Activated CD4-positive, alpha-beta T cell treated with anti-CD3 and anti-CD28 coated beads, Interleukin-2, amount 50 U/mL, for 24 hours (primary cell): ENCODE results near the gene SLC1A2.

Experiments
- DNase-seq, 2 donors: peaks; one replicate each; pipeline ENCODE4 v3.0.0-alpha.2; 2020; ENCODE audit warnings: low read depth in 1 of 2, low spot score in 1 of 2

Gene SLC1A2

DNA sequence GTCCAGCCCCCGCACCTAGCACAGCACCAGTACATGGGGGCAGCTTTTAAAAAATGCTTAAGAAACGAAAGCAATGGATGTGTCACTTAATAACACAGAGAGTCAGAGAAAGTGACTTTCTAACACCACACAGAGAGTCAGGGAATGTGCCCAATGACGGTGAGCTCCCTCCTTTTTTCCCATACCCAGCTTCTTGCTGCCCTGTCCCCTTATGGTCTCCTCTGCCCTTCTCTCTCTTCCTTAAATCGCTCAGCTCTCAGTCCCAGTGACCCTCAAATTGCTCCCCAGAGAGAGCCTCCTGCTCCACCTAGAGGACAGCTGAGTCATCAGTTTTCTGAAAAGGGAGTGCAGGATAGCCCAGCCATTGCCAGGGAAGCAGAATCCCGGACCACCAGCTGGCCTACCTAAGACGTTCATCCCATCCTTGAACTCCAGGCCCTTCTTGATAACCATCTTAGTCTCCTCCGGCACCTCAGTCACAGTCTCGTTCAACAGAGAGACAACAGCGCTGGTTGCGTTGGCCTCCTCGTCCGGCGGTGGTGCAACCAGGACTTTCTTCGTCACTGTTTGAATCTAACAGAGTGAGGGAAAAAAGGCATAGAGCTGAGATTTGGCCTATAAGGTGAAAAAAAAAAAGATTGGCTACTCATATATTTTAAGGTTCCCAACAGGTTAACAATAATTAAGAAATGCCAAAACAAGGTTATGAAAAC is 113.5 kb downstream of the SLC1A2 start:
- peak in 1 of 2 donors; percentile 13 for DNase-seq

GRCh38 chr11:35304900-35305460 is 114.4 kb downstream of the SLC1A2 start:
- no peak for DNase-seq

GRCh38 chr11:35304386-35304775 is 115.0 kb downstream of the SLC1A2 start:
- DNase-seq, result no peak

- no peak for DNase-seq
Measured at GRCh38 chr11:35303596-35304385, 115.6 kb downstream of the SLC1A2 start.

DNA sequence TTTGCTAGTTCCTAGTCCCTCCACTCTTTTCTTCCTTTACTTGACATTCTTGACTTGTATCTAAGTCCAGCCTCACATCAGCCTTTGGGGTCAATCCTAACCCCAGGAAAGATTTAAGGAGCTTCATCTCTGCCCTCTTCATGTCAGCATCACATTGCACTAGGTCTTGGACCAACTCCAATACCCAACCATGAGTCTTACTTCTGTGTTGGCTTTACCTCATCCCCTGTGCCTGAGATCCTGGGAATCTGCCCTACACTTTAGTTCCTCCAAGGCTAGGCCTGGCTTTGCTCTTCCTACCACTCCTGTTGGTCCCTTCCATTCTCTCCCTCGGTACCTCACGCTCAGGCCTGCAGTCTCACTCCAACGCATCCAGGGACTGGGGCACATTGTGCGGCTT is 117.0 kb downstream of the SLC1A2 start:
- DNase-seq, result no peak

DNA sequence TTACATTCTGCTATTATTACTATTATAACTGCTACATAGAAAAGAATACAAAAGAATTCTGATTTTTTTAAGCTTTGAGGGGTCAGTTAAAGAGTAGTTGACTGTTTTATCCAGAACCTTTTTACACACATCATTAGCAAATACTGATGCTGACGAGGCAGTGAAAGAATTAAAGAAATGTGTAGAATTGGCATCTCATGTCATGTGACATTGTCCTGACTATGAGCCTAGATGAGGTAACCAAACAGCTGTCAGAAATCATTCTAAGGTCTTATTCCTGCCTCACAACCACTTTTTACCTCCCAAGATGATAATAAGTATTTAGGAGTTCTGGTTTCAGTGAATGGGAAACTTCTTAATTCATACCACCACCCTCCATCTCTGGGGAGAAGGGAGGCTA is 121.0 kb downstream of the SLC1A2 start:
- no peak for DNase-seq

GRCh38 chr11:35295751-35296150 is 123.6 kb downstream of the SLC1A2 start:
- DNase-seq, result no peak

DNA sequence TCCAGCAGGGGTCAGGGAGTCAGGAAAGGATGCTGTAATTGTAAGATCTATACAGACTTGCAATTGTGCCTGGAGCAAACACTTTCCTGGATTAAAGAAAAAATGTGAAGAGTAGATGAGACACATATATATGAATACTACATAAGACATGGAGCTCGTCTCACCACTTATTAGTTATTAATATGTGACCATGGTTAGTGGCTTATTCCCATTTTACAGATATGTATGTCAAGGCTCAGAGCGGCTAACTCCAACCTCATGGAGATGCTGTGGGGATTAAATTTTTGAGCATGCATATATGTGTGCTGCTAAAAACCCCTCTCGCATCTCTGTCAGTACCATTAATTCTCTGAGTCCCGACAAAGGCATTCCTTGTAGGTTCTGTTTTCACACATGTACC is 125.7 kb downstream of the SLC1A2 start:
- DNase-seq, result no peak

DNA sequence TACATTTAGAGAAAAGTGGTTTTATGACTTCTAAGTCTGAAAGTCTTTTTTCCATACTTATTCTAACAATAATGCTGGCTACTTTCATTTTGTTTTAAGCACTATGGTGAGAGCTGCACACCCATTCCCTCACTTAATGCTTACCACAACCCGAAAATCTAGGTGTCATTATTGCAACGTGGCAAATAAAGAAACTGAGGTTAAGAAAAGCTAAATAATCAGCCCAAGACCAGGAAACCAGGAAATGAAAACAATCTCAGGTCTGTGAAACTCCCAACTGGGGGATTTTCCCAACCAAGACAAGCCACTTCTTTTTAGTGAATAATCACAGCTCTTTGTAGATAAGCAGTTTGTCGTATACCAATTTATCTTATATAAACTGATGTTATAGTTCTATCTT is 126.3 kb downstream of the SLC1A2 start:
- no peak for DNase-seq

- no peak for DNase-seq
Measured at GRCh38 chr11:35292279-35292678, 127.1 kb downstream of the SLC1A2 start.

DNA sequence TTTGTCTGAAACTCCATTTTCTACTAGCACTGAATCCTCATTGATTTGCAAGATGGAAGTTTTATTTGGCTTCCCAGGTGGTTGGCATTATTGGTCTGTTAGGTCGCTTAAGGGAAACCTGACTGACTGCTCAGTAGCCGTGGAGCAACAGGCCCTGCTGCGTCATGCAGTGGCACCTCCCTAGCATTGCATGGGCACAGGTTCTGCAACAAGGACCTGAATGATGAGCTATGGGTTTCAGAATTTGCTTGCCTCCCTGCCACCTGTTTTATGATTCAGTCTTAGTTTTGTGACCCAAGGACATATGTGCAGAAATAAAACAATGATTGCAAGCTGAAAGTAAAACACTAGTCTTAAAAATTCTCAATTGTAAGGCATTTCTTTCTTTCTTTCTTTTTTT is 128.5 kb downstream of the SLC1A2 start:
- DNase-seq, result no peak

DNA sequence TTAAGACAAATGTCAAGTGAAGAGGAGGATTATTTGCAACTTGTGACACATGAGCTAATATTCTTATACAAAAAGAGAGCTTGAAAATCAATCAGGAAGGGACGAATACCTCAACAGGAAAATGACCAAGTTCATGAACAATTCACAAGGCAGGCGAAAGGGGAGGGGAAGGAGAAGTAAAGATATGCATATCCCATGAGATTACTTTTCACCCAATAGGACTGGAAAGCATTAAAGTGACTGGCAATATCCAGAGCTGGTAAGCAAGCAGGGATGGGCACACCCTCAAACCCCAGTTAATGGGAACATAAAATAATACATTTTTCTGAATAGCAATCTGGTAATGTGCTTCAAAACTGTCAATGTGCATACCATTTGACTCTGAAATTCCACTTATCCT is 129.5 kb downstream of the SLC1A2 start:
- DNase-seq, result no peak

DNA sequence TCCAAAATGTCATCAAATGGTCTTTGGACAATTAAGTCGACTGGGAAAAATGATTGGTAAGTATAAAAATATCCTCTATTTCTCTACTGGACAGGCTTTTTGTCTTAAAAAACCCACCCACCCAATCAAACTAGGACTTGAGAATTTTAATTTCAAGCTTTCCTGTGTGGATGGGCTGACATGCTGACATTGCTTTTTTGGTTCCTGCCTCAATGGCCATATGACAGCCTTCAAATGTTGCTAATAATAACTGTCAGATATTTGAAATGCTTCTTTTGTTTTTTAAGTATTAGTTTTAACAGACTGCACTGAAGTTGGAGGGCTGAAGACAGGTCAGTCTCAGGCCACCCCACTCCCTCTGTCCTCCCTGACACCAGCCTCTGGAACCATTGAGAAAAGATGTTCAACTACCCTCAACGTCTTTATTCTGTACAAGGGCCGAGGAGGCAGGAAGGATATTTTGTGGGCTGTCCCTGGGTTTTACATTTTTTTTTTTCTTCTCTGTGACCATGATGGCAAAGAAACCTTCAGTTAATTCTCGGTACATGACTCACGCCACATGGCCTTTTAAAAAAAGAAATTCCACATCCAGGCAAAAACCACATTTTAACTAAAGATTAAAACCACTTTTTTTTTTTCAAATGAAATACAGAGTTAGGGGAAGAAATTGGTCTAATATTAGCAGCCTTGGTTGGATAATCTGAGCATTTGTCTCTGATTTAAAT is 130.4 kb downstream of the SLC1A2 start:
- DNase-seq, result no peak

DNA sequence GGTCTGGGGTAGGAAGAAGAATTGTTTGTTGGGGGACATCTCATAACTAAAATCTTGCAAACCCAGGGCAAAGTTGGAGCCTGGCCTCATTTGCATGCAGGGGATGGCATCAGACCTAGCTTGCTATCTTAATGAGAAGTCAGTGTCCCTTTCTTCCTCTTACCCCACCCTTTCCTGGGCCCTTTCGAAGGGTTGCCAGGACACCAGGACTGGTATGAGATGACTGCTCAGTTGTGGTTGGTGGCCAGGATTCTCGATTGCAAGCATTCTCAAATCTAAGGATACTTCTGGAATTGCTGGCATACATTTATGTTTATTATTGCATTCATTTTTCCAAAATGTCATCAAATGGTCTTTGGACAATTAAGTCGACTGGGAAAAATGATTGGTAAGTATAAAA is 131.0 kb downstream of the SLC1A2 start:
- DNase-seq, result no peak

GRCh38 chr11:35287344-35287890 is 131.9 kb downstream of the SLC1A2 start:
- DNase-seq, result no peak

DNA sequence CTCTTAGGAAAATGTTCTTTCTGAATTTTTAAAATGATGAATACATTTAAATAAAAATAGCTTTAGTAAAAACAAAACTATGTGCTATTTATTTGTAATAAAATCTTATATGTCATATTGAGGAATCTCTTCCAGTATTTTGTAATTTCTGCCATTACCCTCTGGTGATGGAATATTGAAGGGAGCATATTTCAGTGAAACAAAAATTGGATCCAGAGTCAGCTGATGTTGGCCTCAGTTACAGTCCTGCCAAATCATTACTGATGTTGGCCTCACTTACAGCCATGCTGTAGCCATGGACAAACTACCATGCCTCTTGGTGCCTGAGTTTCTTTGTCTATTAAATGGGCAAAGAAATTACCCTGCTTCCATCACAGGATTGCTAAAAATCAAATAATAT is 133.2 kb downstream of the SLC1A2 start:
- no peak for DNase-seq

GRCh38 chr11:35285471-35285870 is 133.9 kb downstream of the SLC1A2 start:
- DNase-seq, result no peak

DNA sequence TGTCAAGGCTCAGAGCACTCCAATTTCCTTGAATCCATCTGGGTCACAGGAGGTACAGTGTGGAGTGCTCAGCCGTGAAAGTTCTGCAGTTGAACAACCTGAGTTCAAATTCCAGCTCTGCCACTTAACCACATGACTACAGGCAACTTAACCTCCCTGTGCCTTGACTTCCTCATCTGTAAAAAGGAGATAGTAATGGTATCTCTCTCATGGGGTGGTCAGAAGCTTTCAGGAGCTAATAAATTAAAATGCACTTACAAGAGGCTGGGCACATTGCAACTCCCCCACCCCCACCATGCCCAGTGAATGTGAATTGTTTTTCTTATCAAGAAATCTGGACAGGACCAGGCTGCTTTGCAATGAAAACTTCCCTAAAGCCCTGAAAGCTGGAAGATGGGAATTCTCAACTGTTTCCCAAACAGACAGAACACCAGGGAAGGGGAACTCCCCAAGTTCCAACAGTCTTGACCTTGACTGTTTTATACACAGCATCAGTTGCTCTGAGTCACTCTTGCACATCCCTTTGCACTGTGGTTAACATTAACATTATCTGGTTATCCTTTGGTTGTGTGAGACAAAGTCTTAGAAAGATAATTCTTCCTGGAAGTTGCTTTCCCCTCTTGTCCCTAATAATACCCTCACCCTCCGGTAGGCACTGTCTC is 137.0 kb downstream of the SLC1A2 start:
- DNase-seq, result no peak

GRCh38 chr11:35281169-35281688 is 138.1 kb downstream of the SLC1A2 start:
- DNase-seq, result no peak

DNA sequence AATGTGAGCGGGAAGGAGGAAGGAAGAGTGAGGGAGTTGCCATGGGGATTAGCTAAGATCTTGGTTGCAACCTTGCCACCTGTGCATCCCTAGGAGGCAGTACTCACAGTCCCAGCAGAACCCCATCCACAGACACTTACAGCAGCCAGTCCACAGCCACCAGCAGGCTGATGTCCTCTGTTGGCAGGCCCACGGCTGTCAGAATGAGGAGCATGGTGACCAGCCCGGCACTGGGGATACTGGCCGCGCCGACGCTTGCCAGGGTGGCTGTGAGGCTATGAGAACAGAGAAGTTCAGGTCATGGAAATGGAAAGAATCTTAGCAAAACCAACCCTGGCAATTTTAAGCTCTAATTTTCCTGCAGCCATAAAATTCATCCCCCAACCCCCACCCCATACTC is 138.6 kb downstream of the SLC1A2 start:
- DNase-seq, result no peak

- no peak for DNase-seq
Measured at GRCh38 chr11:35277827-35278226, 141.5 kb downstream of the SLC1A2 start.
